SK-N-SH (cell line): ENCODE data around the gene GSS. TPM values are rescaled to one million over a fixed set of nuclear protein-coding genes. Genes with fewer than 3 reads are reported as not detected.

Experiments used
- CTCF ChIA-PET: fragments of 300-600, 350-600 bp; formaldehyde crosslinking; extraction: SDS; loops from one replicate; lab custom pipeline; 2021; lab: Yijun Ruan, JAX
- POLR2A ChIA-PET: fragments of 350-600 bp; sonication (Branson Sonifier 250); formaldehyde crosslinking; extraction: SDS; loops from one replicate; lab custom pipeline; 2020; ENCODE audit warnings: antibody characterized with exemption, inconsistent platforms; lab: Yijun Ruan, JAX
- DNase-seq: peaks from one replicate; pipeline ENCODE4 v3.0.0; 2012
- H2AFZ ChIP-seq: fragments of 200-600 bp; sonication (generic); 2 replicates; pipeline ENCODE4 v1.8.1; 2016; ENCODE audit warnings: antibody characterized with exemption, mild to moderate bottlenecking, low read depth
- H3F3A ChIP-seq: fragments of 200-600 bp; sonication (generic); replicated peaks from 2 replicates; pipeline ENCODE3; 2016; ENCODE audit warnings: antibody characterized with exemption, mild to moderate bottlenecking; ENCODE audit not compliant: insufficient read depth
- H3K27ac ChIP-seq, 2 experiments: fragments of 200-500 bp in 1 of 2; fragments of 200-600 bp in 1 of 2; sonication (Bioruptor generic) in 1 of 2; sonication (generic), shearing (Covaris generic) in 1 of 2; 2 replicates each; pipeline versions ENCODE4 v1.5.1 to v1.6.1; 2014 to 2016; ENCODE audit warnings: low read depth in 2 of 2, inconsistent platforms in 1 of 2, low read length in 1 of 2, mild to moderate bottlenecking in 1 of 2, mixed read lengths in 1 of 2
- H3K27me3 ChIP-seq: fragments of 200-600 bp; sonication (generic), shearing (Covaris generic); 2 replicates; pipeline ENCODE4 v1.6.1; 2016; ENCODE audit warnings: mixed run types; ENCODE audit not compliant: insufficient read depth
- H3K36me3 ChIP-seq, 2 experiments: fragments of 200-500 bp in 1 of 2; fragments of 200-600 bp in 1 of 2; sonication (Bioruptor generic) in 1 of 2; sonication (generic) in 1 of 2; replicated peaks in 1 of 2; 2 replicates each; pipeline versions ENCODE3 to v1.5.1; 2014 to 2016; ENCODE audit warnings: low read length in 1 of 2, mild to moderate bottlenecking in 1 of 2; ENCODE audit not compliant: insufficient read depth in 2 of 2, control insufficient read depth in 1 of 2
- H3K4me1 ChIP-seq, 2 experiments: fragments of 200-500 bp in 1 of 2; fragments of 200-600 bp in 1 of 2; sonication (Bioruptor generic) in 1 of 2; sonication (generic), shearing (Covaris generic) in 1 of 2; 2 replicates each; pipeline versions ENCODE4 v1.5.1 to v1.6.1; 2014 to 2016; ENCODE audit warnings: low read depth in 1 of 2, low read length in 1 of 2, mixed run types in 1 of 2; ENCODE audit not compliant: insufficient read depth in 2 of 2, control insufficient read depth in 1 of 2
- H3K4me2 ChIP-seq: fragments of 200-600 bp; sonication (generic), shearing (Covaris generic); 2 replicates; pipeline ENCODE4 v1.6.1; 2017; ENCODE audit warnings: mixed run types
- H3K4me3 ChIP-seq, 2 experiments: fragments of 200-500 bp in 1 of 2; fragments of 200-600 bp in 1 of 2; sonication (Bioruptor generic) in 1 of 2; sonication (generic), shearing (Covaris generic) in 1 of 2; 2 replicates each; pipeline versions ENCODE4 v1.5.1 to v1.8.1; 2014 to 2016; ENCODE audit warnings: low read depth in 2 of 2, inconsistent platforms in 1 of 2, low read length in 1 of 2, mild to moderate bottlenecking in 1 of 2, mixed read lengths in 1 of 2, moderate library complexity in 1 of 2
- H3K79me2 ChIP-seq: fragments of 200-600 bp; sonication (generic); 2 replicates; pipeline ENCODE4 v1.8.1; 2017; ENCODE audit warnings: mild to moderate bottlenecking; ENCODE audit not compliant: insufficient read depth
- H3K9ac ChIP-seq: fragments of 200-600 bp; sonication (generic); 2 replicates; pipeline ENCODE4 v1.6.1; 2017; ENCODE audit warnings: mixed run types
- H3K9me2 ChIP-seq: fragments of 200-600 bp; sonication (generic); 2 replicates; pipeline ENCODE4 v1.6.1; 2017; ENCODE audit warnings: mixed run types
- H3K9me3 ChIP-seq: fragments of 200-600 bp; sonication (generic); 2 replicates; pipeline ENCODE4 v1.6.1; 2017; ENCODE audit warnings: mixed run types, mild to moderate bottlenecking, moderate library complexity
- H4K20me1 ChIP-seq: fragments of 200-600 bp; sonication (generic); 2 replicates; pipeline ENCODE4 v1.6.1; 2017; ENCODE audit warnings: mild to moderate bottlenecking, mixed run types; ENCODE audit not compliant: insufficient read depth
- FOSL2 ChIP-seq: IDR thresholded peaks from 2 replicates; pipeline ENCODE4 v1.4.0; 2012; ENCODE audit warnings: low read depth, mild to moderate bottlenecking, moderate library complexity, borderline replicate concordance
- GATA2 ChIP-seq: sonication (generic); formaldehyde crosslinking; IDR thresholded peaks from 2 replicates; pipeline ENCODE4 v1.5.0; 2020; ENCODE audit warnings: mild to moderate bottlenecking, missing genetic modification reagents
- MAX ChIP-seq: IDR thresholded peaks from 2 replicates; pipeline ENCODE4 v1.4.0; 2012; ENCODE audit warnings: low read depth
- MEF2A ChIP-seq: IDR thresholded peaks from 2 replicates; pipeline ENCODE4 v1.4.0; 2012; ENCODE audit warnings: low read depth, borderline replicate concordance
- NFIC ChIP-seq: IDR thresholded peaks from 2 replicates; pipeline ENCODE4 v1.4.0; 2012; ENCODE audit warnings: borderline replicate concordance
- NRF1 ChIP-seq: IDR thresholded peaks from 2 replicates; pipeline ENCODE4 v1.6.1; 2012; ENCODE audit warnings: low read depth, mild to moderate bottlenecking, low read length
- RAD21 ChIP-seq: IDR thresholded peaks from 2 replicates; pipeline ENCODE4 v1.6.1; 2012; ENCODE audit warnings: mild to moderate bottlenecking, low read length
- YY1 ChIP-seq: IDR thresholded peaks from 2 replicates; pipeline ENCODE4 v1.4.0; 2012; ENCODE audit warnings: low read depth, mild to moderate bottlenecking
- WGBS: methylation state at CpG from one replicate; pipeline ENCODE4 v1.1.6; 2017; ENCODE audit warnings: low lambda C conversion rate; 5-methylcytosine and 5-hydroxymethylcytosine counted together
- polyA plus RNA-seq, 3 experiments: library from polyadenylated mRNA; depleted of rRNA; stranded (reverse); fragments of >200 nt; gene quantifications; 2 replicates each; pipeline ENCODE4 v1.2.3, GENCODE V29; 2012
- TF ChIP-seq, protein P1 (sequence below): IDR thresholded peaks from 2 replicates; pipeline ENCODE4 v1.4.0; 2012; ENCODE audit warnings: low read depth, borderline replicate concordance
- TF ChIP-seq, protein P2 (sequence below): IDR thresholded peaks from 2 replicates; pipeline ENCODE4 v1.4.0; 2012; ENCODE audit warnings: low read depth, borderline replicate concordance

Gene GSS
- polyA plus RNA-seq, 1 of the 3 experiments (the other 2 are of a cell fraction) = 95.6 TPM

- peaks cover 5% of the 10 kb centered on the region for H3F3A ChIP-seq
- POLR2A ChIA-PET = no interaction called here
- no peaks in the 10 kb centered on the region for H3K27me3 ChIP-seq
- H3K4me1 ChIP-seq = peaks cover 10 to 15% of the 10 kb centered on the region in 2 experiments; a peak in 3 of 4 replicates
- no peak overlapping the region for H3K4me3 ChIP-seq
- no peak for DNase-seq
- H3K27ac ChIP-seq = no peak overlapping the region
- WGBS = 96% methylated on average over 7 of the region's 7 CpGs
- no peaks in the 10 kb centered on the region for H3K9me3 ChIP-seq
- no peak overlapping the region for H2AFZ ChIP-seq
- no peaks in the 10 kb centered on the region for H4K20me1 ChIP-seq
- H3K4me2 ChIP-seq = no peak overlapping the region
- peaks cover 12 to 21% of the 10 kb centered on the region in 2 experiments for H3K36me3 ChIP-seq
- H3K9me2 ChIP-seq = no peaks in the 10 kb centered on the region
- CTCF ChIA-PET = no interaction called here
- TF ChIP-seq FOSL2 (no peak), MAX (no peak), YY1 (no peak), RAD21 (no peak), NRF1 (no peak)
- TF ChIP-seq, protein P1, sequence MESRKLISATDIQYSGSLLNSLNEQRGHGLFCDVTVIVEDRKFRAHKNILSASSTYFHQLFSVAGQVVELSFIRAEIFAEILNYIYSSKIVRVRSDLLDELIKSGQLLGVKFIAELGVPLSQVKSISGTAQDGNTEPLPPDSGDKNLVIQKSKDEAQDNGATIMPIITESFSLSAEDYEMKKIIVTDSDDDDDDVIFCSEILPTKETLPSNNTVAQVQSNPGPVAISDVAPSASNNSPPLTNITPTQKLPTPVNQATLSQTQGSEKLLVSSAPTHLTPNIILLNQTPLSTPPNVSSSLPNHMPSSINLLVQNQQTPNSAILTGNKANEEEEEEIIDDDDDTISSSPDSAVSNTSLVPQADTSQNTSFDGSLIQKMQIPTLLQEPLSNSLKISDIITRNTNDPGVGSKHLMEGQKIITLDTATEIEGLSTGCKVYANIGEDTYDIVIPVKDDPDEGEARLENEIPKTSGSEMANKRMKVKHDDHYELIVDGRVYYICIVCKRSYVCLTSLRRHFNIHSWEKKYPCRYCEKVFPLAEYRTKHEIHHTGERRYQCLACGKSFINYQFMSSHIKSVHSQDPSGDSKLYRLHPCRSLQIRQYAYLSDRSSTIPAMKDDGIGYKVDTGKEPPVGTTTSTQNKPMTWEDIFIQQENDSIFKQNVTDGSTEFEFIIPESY = no peak
- H3K79me2 ChIP-seq = peaks cover 28% of the 10 kb centered on the region; the same call in 1 of the 2 replicates
- no peak overlapping the region for H3K9ac ChIP-seq
These were observed 1.6 kb downstream of the GSS start for GRCh38 chr20:34953960-34954359.

GRCh38 chr20:34952671-34953070 lies 2.9 kb downstream of the GSS start:
- Histone ChIP-seq H3K4me1 (peaks cover 10 to 23% of the 10 kb centered on the region in 2 experiments; a peak in 3 of 4 replicates), H3K79me2 (peaks cover 29% of the 10 kb centered on the region; the same call in 1 of the 2 replicates), H3F3A (peaks cover 8% of the 10 kb centered on the region), H3K9me2 (no peaks in the 10 kb centered on the region), H3K9ac (no peak overlapping the region), H2AFZ (no peak overlapping the region), H3K27me3 (no peaks in the 10 kb centered on the region), H4K20me1 (no peaks in the 10 kb centered on the region), H3K9me3 (no peaks in the 10 kb centered on the region), H3K36me3 (peaks cover 12 to 28% of the 10 kb centered on the region in 2 experiments), H3K27ac (no peak overlapping the region), H3K4me3 (no peak overlapping the region), H3K4me2 (no peak overlapping the region)
- POLR2A ChIA-PET = no interaction called here
- CTCF ChIA-PET = interaction anchor here (2.3 kb wide), 1 partner anchor 79 kb away, joined by 9 read pairs; no protein-coding TSS in a partner anchor
- DNase-seq = no peak
- 96% methylated on average over 5 of the region's 5 CpGs for WGBS
- no peak for TF ChIP-seq GATA2 (CRISPR knock-in tag)
- TF ChIP-seq, protein P2, sequence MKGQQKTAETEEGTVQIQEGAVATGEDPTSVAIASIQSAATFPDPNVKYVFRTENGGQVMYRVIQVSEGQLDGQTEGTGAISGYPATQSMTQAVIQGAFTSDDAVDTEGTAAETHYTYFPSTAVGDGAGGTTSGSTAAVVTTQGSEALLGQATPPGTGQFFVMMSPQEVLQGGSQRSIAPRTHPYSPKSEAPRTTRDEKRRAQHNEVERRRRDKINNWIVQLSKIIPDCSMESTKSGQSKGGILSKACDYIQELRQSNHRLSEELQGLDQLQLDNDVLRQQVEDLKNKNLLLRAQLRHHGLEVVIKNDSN = no peak
- no peak for TF ChIP-seq NFIC
- no peak for TF ChIP-seq MEF2A
